IMR-90 (cell line): ENCODE results near the gene PRR23E. TPM values are rescaled to one million over a fixed set of nuclear protein-coding genes. Genes with fewer than 3 reads are reported as not detected.

Source experiments
- ATAC-seq: fragments of 200-7000 bp; cut with Tn5 transposase; 2 replicates; pipeline ENCODE4 v1.9.1; 2020; ENCODE audit warnings: low read depth, mild to moderate bottlenecking, moderate library complexity
- BruUV-seq: library from RNA; stranded (reverse); fragments of 400-500 nt; replicated peaks from 2 replicates; lab custom pipeline; 2021; lab: Mats Ljungman, UMichigan
- CTCF ChIA-PET: fragments of 300-600 bp; formaldehyde crosslinking; extraction: SDS; loops from one replicate; lab custom pipeline; 2021; ENCODE audit warnings: antibody characterized with exemption; lab: Yijun Ruan, JAX
- POLR2A ChIA-PET: fragments of 300-600 bp; sonication (Branson Sonifier 250); formaldehyde crosslinking; loops from one replicate; lab custom pipeline; 2022; ENCODE audit warnings: antibody characterized with exemption; ENCODE audit not compliant: unreplicated experiment; lab: Charles Lee
- DNase-seq: peaks from one replicate; pipeline ENCODE4 v3.0.0; 2013
- H2AFZ ChIP-seq: replicated peaks from 2 replicates; pipeline ENCODE3; 2013; ENCODE audit warnings: low read length, mild to moderate bottlenecking; ENCODE audit not compliant: poor library complexity
- H2AK5ac ChIP-seq: 2 replicates; pipeline ENCODE4 v1.6.1; 2013; ENCODE audit warnings: low read depth, low read length, inconsistent platforms
- H2AK9ac ChIP-seq: replicated peaks from 2 replicates; pipeline ENCODE3; 2013; ENCODE audit warnings: mild to moderate bottlenecking, low read depth, low read length, moderate library complexity; ENCODE audit not compliant: poor library complexity
- H2BK120ac ChIP-seq: 2 replicates; pipeline ENCODE4 v1.6.1; 2013; ENCODE audit warnings: low read depth, low read length, inconsistent platforms
- H2BK15ac ChIP-seq: 3 replicates; pipeline ENCODE4 v1.6.1; 2013; ENCODE audit warnings: low read depth, low read length, inconsistent platforms
- H2BK20ac ChIP-seq: 2 replicates; pipeline ENCODE4 v1.6.1; 2013; ENCODE audit warnings: low read depth, mild to moderate bottlenecking, inconsistent platforms, low read length, moderate library complexity
- H2BK5ac ChIP-seq: 2 replicates; pipeline ENCODE4 v1.6.1; 2013; ENCODE audit warnings: mild to moderate bottlenecking, low read depth, low read length, inconsistent platforms; ENCODE audit not compliant: poor library complexity, severe bottlenecking
- H3K14ac ChIP-seq: replicated peaks from 2 replicates; pipeline ENCODE4 v1.6.1; 2013; ENCODE audit warnings: low read depth, low read length, inconsistent platforms
- H3K18ac ChIP-seq: 2 replicates; pipeline ENCODE4 v1.6.1; 2013; ENCODE audit warnings: low read depth, low read length, control low read depth
- H3K23ac ChIP-seq: 2 replicates; pipeline ENCODE4 v1.6.1; 2013; ENCODE audit warnings: low read depth, low read length, inconsistent platforms
- H3K27ac ChIP-seq: 2 replicates; pipeline ENCODE4 v1.5.1; 2013; ENCODE audit warnings: mild to moderate bottlenecking, control low read depth, low read length; ENCODE audit not compliant: insufficient read depth
- H3K27me3 ChIP-seq: 2 replicates; pipeline ENCODE4 v1.6.1; 2013; ENCODE audit warnings: low read length; ENCODE audit not compliant: control insufficient read depth, insufficient read depth
- H3K36me3 ChIP-seq: 2 replicates; pipeline ENCODE4 v1.6.1; 2013; ENCODE audit warnings: low read length, mixed read lengths; ENCODE audit not compliant: control insufficient read depth, insufficient read depth
- H3K4ac ChIP-seq: 2 replicates; pipeline ENCODE4 v1.6.1; 2013; ENCODE audit warnings: low read depth, low read length, inconsistent platforms
- H3K4me1 ChIP-seq: 2 replicates; pipeline ENCODE4 v1.6.1; 2013; ENCODE audit warnings: low read length, mixed read lengths; ENCODE audit not compliant: control insufficient read depth, insufficient read depth
- H3K4me2 ChIP-seq: 2 replicates; pipeline ENCODE4 v1.6.1; 2013; ENCODE audit warnings: low read depth, mild to moderate bottlenecking, control low read depth, low read length, moderate library complexity
- H3K4me3 ChIP-seq: 2 replicates; pipeline ENCODE4 v1.5.1; 2013; ENCODE audit warnings: low read depth, mild to moderate bottlenecking, control low read depth, low read length, moderate library complexity; ENCODE audit not compliant: insufficient read depth
- H3K56ac ChIP-seq: 2 replicates; pipeline ENCODE4 v1.6.1; 2013; ENCODE audit warnings: low read length, inconsistent platforms; ENCODE audit not compliant: insufficient read depth; ENCODE audit errors: extremely low read depth
- H3K79me1 ChIP-seq, 2 experiments: 2 replicates each; pipeline ENCODE4 v1.6.1; 2013; ENCODE audit warnings: low read length in 2 of 2, inconsistent platforms in 1 of 2, low read depth in 1 of 2
- H3K9ac ChIP-seq: 2 replicates; pipeline ENCODE4 v1.6.1; 2013; ENCODE audit warnings: low read depth, low read length, control low read depth
- H3K9me1 ChIP-seq: 2 replicates; pipeline ENCODE4 v1.6.1; 2013; ENCODE audit warnings: low read length, inconsistent platforms; ENCODE audit not compliant: insufficient read depth
- H3K9me3 ChIP-seq: 2 replicates; pipeline ENCODE4 v1.6.1; 2013; ENCODE audit warnings: low read length; ENCODE audit not compliant: control insufficient read depth, insufficient read depth
- H4K20me1 ChIP-seq: 2 replicates; pipeline ENCODE4 v1.6.1; 2013; ENCODE audit warnings: low read length, inconsistent platforms; ENCODE audit not compliant: insufficient read depth
- H4K5ac ChIP-seq: 2 replicates; pipeline ENCODE4 v1.6.1; 2013; ENCODE audit warnings: mild to moderate bottlenecking, low read depth, low read length, control low read depth
- H4K8ac ChIP-seq, 2 experiments: 2 replicates each; pipeline ENCODE4 v1.6.1; 2013; ENCODE audit warnings: low read depth in 2 of 2, low read length in 2 of 2, control low read depth in 1 of 2, inconsistent platforms in 1 of 2
- H4K91ac ChIP-seq: 2 replicates; pipeline ENCODE4 v1.6.1; 2013; ENCODE audit warnings: low read depth, low read length, inconsistent platforms; ENCODE audit not compliant: insufficient read depth
- BHLHE40 ChIP-seq: fragments of 150-350 bp; IDR thresholded peaks from 2 replicates; pipeline ENCODE4 v1.6.1; 2016; ENCODE audit warnings: mild to moderate bottlenecking, low read depth, low read length
- CEBPB ChIP-seq: IDR thresholded peaks from 2 replicates; pipeline ENCODE4 v1.6.1; 2012; ENCODE audit warnings: low read depth, low read length, improper control_type of control experiment
- CHD1 ChIP-seq: IDR thresholded peaks from 2 replicates; pipeline ENCODE4 v1.6.1; 2012; ENCODE audit warnings: low read depth, low read length, improper control_type of control experiment
- CTCF ChIP-seq: conservative IDR thresholded peaks from 2 replicates; pipeline ENCODE4 v1.5.1; 2012; ENCODE audit warnings: mild to moderate bottlenecking, low read depth, low read length, improper control_type of control experiment
- ELK1 ChIP-seq: fragments of 150-350 bp; IDR thresholded peaks from 2 replicates; pipeline ENCODE4 v1.6.1; 2016; ENCODE audit warnings: low read depth, mild to moderate bottlenecking, low read length, moderate library complexity, borderline replicate concordance
- MAFK ChIP-seq: IDR thresholded peaks from 2 replicates; pipeline ENCODE4 v1.6.1; 2012; ENCODE audit warnings: low read depth, low read length, improper control_type of control experiment
- MAZ ChIP-seq: IDR thresholded peaks from 2 replicates; pipeline ENCODE4 v1.6.1; 2012; ENCODE audit warnings: low read depth, mild to moderate bottlenecking, low read length, improper control_type of control experiment, moderate library complexity, borderline replicate concordance
- MXI1 ChIP-seq: IDR thresholded peaks from 2 replicates; pipeline ENCODE4 v1.6.1; 2012; ENCODE audit warnings: low read depth, mild to moderate bottlenecking, low read length, moderate library complexity, borderline replicate concordance
- NFE2L2 ChIP-seq: fragments of 150-350 bp; IDR thresholded peaks from 2 replicates; pipeline ENCODE4 v1.6.1; 2016; ENCODE audit warnings: low read depth, mild to moderate bottlenecking, low read length
- POLR2A ChIP-seq: IDR thresholded peaks from 2 replicates; pipeline ENCODE4 v1.6.1; 2012; ENCODE audit warnings: mild to moderate bottlenecking, low read depth, low read length
- RAD21 ChIP-seq: IDR thresholded peaks from 2 replicates; pipeline ENCODE4 v1.6.1; 2012; ENCODE audit warnings: low read length, improper control_type of control experiment
- RCOR1 ChIP-seq: IDR thresholded peaks from 2 replicates; pipeline ENCODE4 v1.6.1; 2012; ENCODE audit warnings: mild to moderate bottlenecking, low read length, improper control_type of control experiment; ENCODE audit not compliant: insufficient replicate concordance
- RFX5 ChIP-seq: IDR thresholded peaks from 2 replicates; pipeline ENCODE4 v1.8.0; 2012; ENCODE audit warnings: low read depth, mild to moderate bottlenecking, low read length, moderate library complexity
- SMC3 ChIP-seq: fragments of 150-350 bp; IDR thresholded peaks from 2 replicates; pipeline ENCODE4 v1.6.1; 2016; ENCODE audit warnings: low read depth, mild to moderate bottlenecking, antibody characterized with exemption, low read length, moderate library complexity
- WGBS, 2 experiments: methylation state at CpG; one replicate each; pipeline versions ENCODE4 v1.1.5 to v1.1.7; 2013; ENCODE audit warnings: missing lambda C conversion rate in 2 of 2; ENCODE audit not compliant: insufficient read length in 1 of 2; ENCODE audit errors: extremely low coverage in 2 of 2; 5-methylcytosine and 5-hydroxymethylcytosine counted together
- dilution Hi-C: fragments of 300-500 bp; cut with HindIII; formaldehyde crosslinking; loops from one replicate; pipeline ENCODE4 v1.14.3; 2018; ENCODE audit warnings: low sequenced_read_pairs; ENCODE audit not compliant: unreplicated experiment
- in situ Hi-C: fragments of 300-500 bp; cut with MboI; formaldehyde crosslinking; loops from 3 replicates; pipeline ENCODE4 v1.14.3; 2019; ENCODE audit warnings: low sequenced_read_pairs, inconsistent platforms, mixed read lengths
- intact Hi-C: fragments of 100-400 bp; cut with micrococcal nuclease; formaldehyde crosslinking; loops from 2 replicates; pipeline ENCODE4 v1.10.0; 2022
- polyA plus RNA-seq, 3 experiments: library from polyadenylated mRNA; depleted of rRNA; stranded (reverse); fragments of >200 nt; gene quantifications; 2 replicates each; pipeline ENCODE4 v1.2.3, GENCODE V29; 2012; ENCODE audit warnings: low replicate concordance in 1 of 3
- total RNA-seq: library from RNA; depleted of rRNA; stranded (reverse); fragments of >200 nt; gene quantifications from 2 replicates; pipeline ENCODE4 v1.2.3, GENCODE V29; 2012
- TF ChIP-seq, protein P1 (sequence below): fragments of 150-350 bp; IDR thresholded peaks from 2 replicates; pipeline ENCODE4 v1.6.1; 2017; ENCODE audit warnings: mild to moderate bottlenecking, antibody characterized with exemption, low read length, low read depth

The PRR23E gene
- total and polyA plus RNA-seq, 2 of the 4 experiments (the other 2 are of a cell fraction) = not detected

- no TSS peak for BruUV-seq
- Histone ChIP-seq H2BK5ac (no peak overlapping the region), H3K27me3 (peaks cover 16% of the 10 kb centered on the region), H4K8ac (no peak overlapping the region), H2BK15ac (no peak overlapping the region), H3K4me1 (no peaks in the 10 kb centered on the region), H3K4ac (no peak overlapping the region), H3K4me3 (no peak overlapping the region), H3K27ac (no peak overlapping the region), H3K9me3 (no peaks in the 10 kb centered on the region), H3K14ac (no peak overlapping the region), H3K56ac (no peak overlapping the region), H3K4me2 (no peak overlapping the region), H2AK5ac (no peak overlapping the region), H4K5ac (no peak overlapping the region), H2BK20ac (no peak overlapping the region), H3K9ac (no peak overlapping the region), H3K36me3 (no peaks in the 10 kb centered on the region), H2AK9ac (no peak overlapping the region), H3K79me1 (no peaks in the 10 kb centered on the region), H4K91ac (no peak overlapping the region), H3K9me1 (no peaks in the 10 kb centered on the region), H3K18ac (no peak overlapping the region), H2BK120ac (no peak overlapping the region), H3K23ac (no peak overlapping the region), H4K20me1 (no peaks in the 10 kb centered on the region), H2AFZ (no peak overlapping the region)
- dilution Hi-C loops (no loop called here), in situ Hi-C loops (no loop called here), intact Hi-C loops (no loop called here)
- ChIA-PET POLR2A (no interaction called here), CTCF (no interaction called here)
- ATAC-seq (no peak), DNase-seq (no peak)
- TF ChIP-seq MXI1 (no peak), ELK1 (no peak), BHLHE40 (no peak), MAZ (no peak), MAFK (no peak), CEBPB (no peak), NFE2L2 (no peak), SMC3 (no peak), CTCF (no peak), RFX5 (no peak), RCOR1 (no peak), POLR2A (no peak), CHD1 (no peak), RAD21 (no peak)
- TF ChIP-seq, protein P1, sequence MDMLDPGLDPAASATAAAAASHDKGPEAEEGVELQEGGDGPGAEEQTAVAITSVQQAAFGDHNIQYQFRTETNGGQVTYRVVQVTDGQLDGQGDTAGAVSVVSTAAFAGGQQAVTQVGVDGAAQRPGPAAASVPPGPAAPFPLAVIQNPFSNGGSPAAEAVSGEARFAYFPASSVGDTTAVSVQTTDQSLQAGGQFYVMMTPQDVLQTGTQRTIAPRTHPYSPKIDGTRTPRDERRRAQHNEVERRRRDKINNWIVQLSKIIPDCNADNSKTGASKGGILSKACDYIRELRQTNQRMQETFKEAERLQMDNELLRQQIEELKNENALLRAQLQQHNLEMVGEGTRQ = no peak
- 17% methylated on average over 3 of the region's 4 CpGs; no CpG with 5 or more reads in 1 of the 2 experiments for WGBS, 2 experiments
Measured at GRCh38 chr3:127221037-127221436, 28.1 kb downstream of the PRR23E start.
